SK-N-SH treated with all-trans-retinoic acid at 6 μM for 48 hours (cell line): Measurements from ENCODE around the gene CDH4.

Source experiments
- ATAC-seq: fragments of 200-7000 bp; cut with Tn5 transposase; 3 replicates; pipeline ENCODE4 v1.9.1; 2020; ENCODE audit warnings: mild to moderate bottlenecking, moderate library complexity
- ARNTL ChIP-seq: fragments of 450-650 bp; formaldehyde crosslinking; IDR thresholded peaks from 2 replicates; pipeline ENCODE4 v1.5.0; 2020; ENCODE audit warnings: low read depth, mild to moderate bottlenecking, moderate library complexity, borderline replicate concordance
- BACH2 ChIP-seq: fragments of 250-450 bp; sonication (Bioruptor Pico); IDR thresholded peaks from 2 replicates; pipeline ENCODE4 v1.9.0; 2021; ENCODE audit warnings: mild to moderate bottlenecking, borderline replicate concordance
- CSDC2 ChIP-seq: fragments of 250-450 bp; sonication (Bioruptor Pico); IDR thresholded peaks from 2 replicates; pipeline ENCODE4 v1.5.0; 2020; ENCODE audit warnings: mild to moderate bottlenecking, moderate library complexity
- ESRRG ChIP-seq: fragments of 250-450 bp; sonication (Bioruptor Pico); IDR thresholded peaks from 2 replicates; pipeline ENCODE4 v1.6.1; 2021; ENCODE audit warnings: mild to moderate bottlenecking
- GLIS3 ChIP-seq: fragments of 250-450 bp; sonication (Bioruptor Pico); IDR thresholded peaks from 2 replicates; pipeline ENCODE4 v1.5.0; 2020; ENCODE audit warnings: mild to moderate bottlenecking, moderate library complexity
- OSR1 ChIP-seq: fragments of 250-450 bp; sonication (Bioruptor Pico); IDR thresholded peaks from 2 replicates; pipeline ENCODE4 v1.8.0; 2022; ENCODE audit warnings: moderate library complexity, mild to moderate bottlenecking, inconsistent platforms
- PATZ1 ChIP-seq: fragments of 250-450 bp; sonication (Bioruptor Pico); IDR thresholded peaks from 2 replicates; pipeline ENCODE4 v1.8.0; 2020; ENCODE audit warnings: mild to moderate bottlenecking, moderate library complexity, borderline replicate concordance
- PPARA ChIP-seq: fragments of 250-450 bp; sonication (Bioruptor Pico); IDR thresholded peaks from 2 replicates; pipeline ENCODE4 v1.5.0; 2020; ENCODE audit warnings: mild to moderate bottlenecking, borderline replicate concordance
- RARB ChIP-seq: fragments of 250-450 bp; sonication (Bioruptor Pico); IDR thresholded peaks from 2 replicates; pipeline ENCODE4 v1.8.0; 2021; ENCODE audit warnings: mild to moderate bottlenecking, moderate library complexity
- SNAI2 ChIP-seq: fragments of 250-450 bp; sonication (Bioruptor Pico); IDR thresholded peaks from 2 replicates; pipeline ENCODE4 v1.5.0; 2020; ENCODE audit warnings: mild to moderate bottlenecking, moderate library complexity
- TCF4 ChIP-seq: fragments of 250-450 bp; sonication (Bioruptor Pico); IDR thresholded peaks from 2 replicates; pipeline ENCODE4 v1.8.0; 2021; ENCODE audit warnings: mild to moderate bottlenecking, moderate library complexity, borderline replicate concordance
- TOX ChIP-seq: fragments of 250-450 bp; sonication (Bioruptor Pico); IDR thresholded peaks from 2 replicates; pipeline ENCODE4 v1.8.0; 2021; ENCODE audit warnings: mild to moderate bottlenecking, moderate library complexity, borderline replicate concordance
- ZC3H10 ChIP-seq: fragments of 250-450 bp; sonication (Bioruptor Pico); IDR thresholded peaks from 2 replicates; pipeline ENCODE4 v1.5.1; 2021; ENCODE audit warnings: mild to moderate bottlenecking, moderate library complexity
- ZFP3 ChIP-seq: fragments of 250-450 bp; sonication (Bioruptor Pico); IDR thresholded peaks from 2 replicates; pipeline ENCODE4 v1.5.0; 2020; ENCODE audit warnings: mild to moderate bottlenecking, moderate library complexity
- ZFP30 ChIP-seq: fragments of 450-650 bp; formaldehyde crosslinking; IDR thresholded peaks from 2 replicates; pipeline ENCODE4 v1.5.0; 2022; ENCODE audit warnings: mild to moderate bottlenecking, moderate library complexity
- ZNF565 ChIP-seq: fragments of 450-650 bp; formaldehyde crosslinking; conservative IDR thresholded peaks from 2 replicates; pipeline ENCODE4 v1.5.0; 2020; ENCODE audit warnings: low read depth, mild to moderate bottlenecking, moderate library complexity
- ZNF70 ChIP-seq: fragments of 450-650 bp; formaldehyde crosslinking; IDR thresholded peaks from 2 replicates; pipeline ENCODE4 v1.5.0; 2020; ENCODE audit warnings: mild to moderate bottlenecking, moderate library complexity
- ZNF8 ChIP-seq: fragments of 450-650 bp; formaldehyde crosslinking; IDR thresholded peaks from 2 replicates; pipeline ENCODE4 v1.5.0; 2020; ENCODE audit warnings: mild to moderate bottlenecking, moderate library complexity
- TF ChIP-seq, protein P1 (sequence below): fragments of 250-450 bp; sonication (Bioruptor Pico); IDR thresholded peaks from 2 replicates; pipeline ENCODE4 v1.5.0; 2020; ENCODE audit warnings: mild to moderate bottlenecking, moderate library complexity
- TF ChIP-seq, protein P2 (sequence below): fragments of 250-450 bp; sonication (Bioruptor Pico); IDR thresholded peaks from 2 replicates; pipeline ENCODE4 v1.5.1; 2021; ENCODE audit warnings: mild to moderate bottlenecking, moderate library complexity
- TF ChIP-seq, protein P3 (sequence below): fragments of 250-450 bp; sonication (Bioruptor Pico); IDR thresholded peaks from 2 replicates; pipeline ENCODE4 v1.8.0; 2021; ENCODE audit warnings: low read depth, mild to moderate bottlenecking, moderate library complexity, borderline replicate concordance
- TF ChIP-seq, protein P4 (sequence below): fragments of 250-450 bp; sonication (Bioruptor Pico); IDR thresholded peaks from 2 replicates; pipeline ENCODE4 v1.5.1; 2020; ENCODE audit warnings: low read depth, mild to moderate bottlenecking, moderate library complexity

Gene CDH4

DNA sequence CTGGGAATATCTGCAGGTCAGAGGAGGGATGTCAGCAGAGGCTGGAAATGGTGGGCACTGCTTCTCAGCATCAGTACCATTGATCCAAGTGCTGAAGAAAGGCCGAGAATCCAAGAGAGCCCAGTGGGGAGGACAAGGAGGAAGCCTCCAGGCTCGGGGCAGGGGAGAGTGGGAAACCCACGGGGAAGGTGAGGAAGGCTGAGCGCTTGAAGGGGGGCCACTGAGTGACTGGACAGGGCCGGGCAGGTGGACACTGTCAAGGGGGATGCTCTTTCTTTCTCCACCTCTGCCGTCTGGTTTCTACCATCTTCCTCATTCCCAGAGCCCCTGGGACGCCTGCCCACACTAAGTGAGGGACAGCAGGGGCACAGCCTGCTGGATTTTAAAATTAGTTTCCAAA lies 335.0 kb downstream of the CDH4 start:
- ATAC-seq = no peak
- TF ChIP-seq SNAI2 = no peak
- TF ChIP-seq, protein P1, sequence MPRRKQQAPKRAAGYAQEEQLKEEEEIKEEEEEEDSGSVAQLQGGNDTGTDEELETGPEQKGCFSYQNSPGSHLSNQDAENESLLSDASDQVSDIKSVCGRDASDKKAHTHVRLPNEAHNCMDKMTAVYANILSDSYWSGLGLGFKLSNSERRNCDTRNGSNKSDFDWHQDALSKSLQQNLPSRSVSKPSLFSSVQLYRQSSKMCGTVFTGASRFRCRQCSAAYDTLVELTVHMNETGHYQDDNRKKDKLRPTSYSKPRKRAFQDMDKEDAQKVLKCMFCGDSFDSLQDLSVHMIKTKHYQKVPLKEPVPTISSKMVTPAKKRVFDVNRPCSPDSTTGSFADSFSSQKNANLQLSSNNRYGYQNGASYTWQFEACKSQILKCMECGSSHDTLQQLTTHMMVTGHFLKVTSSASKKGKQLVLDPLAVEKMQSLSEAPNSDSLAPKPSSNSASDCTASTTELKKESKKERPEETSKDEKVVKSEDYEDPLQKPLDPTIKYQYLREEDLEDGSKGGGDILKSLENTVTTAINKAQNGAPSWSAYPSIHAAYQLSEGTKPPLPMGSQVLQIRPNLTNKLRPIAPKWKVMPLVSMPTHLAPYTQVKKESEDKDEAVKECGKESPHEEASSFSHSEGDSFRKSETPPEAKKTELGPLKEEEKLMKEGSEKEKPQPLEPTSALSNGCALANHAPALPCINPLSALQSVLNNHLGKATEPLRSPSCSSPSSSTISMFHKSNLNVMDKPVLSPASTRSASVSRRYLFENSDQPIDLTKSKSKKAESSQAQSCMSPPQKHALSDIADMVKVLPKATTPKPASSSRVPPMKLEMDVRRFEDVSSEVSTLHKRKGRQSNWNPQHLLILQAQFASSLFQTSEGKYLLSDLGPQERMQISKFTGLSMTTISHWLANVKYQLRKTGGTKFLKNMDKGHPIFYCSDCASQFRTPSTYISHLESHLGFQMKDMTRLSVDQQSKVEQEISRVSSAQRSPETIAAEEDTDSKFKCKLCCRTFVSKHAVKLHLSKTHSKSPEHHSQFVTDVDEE = no peak
- TF ChIP-seq ZFP3 (CRISPR knock-in tag) = no peak
- no peak for TF ChIP-seq ZNF70
- TF ChIP-seq, protein P2, sequence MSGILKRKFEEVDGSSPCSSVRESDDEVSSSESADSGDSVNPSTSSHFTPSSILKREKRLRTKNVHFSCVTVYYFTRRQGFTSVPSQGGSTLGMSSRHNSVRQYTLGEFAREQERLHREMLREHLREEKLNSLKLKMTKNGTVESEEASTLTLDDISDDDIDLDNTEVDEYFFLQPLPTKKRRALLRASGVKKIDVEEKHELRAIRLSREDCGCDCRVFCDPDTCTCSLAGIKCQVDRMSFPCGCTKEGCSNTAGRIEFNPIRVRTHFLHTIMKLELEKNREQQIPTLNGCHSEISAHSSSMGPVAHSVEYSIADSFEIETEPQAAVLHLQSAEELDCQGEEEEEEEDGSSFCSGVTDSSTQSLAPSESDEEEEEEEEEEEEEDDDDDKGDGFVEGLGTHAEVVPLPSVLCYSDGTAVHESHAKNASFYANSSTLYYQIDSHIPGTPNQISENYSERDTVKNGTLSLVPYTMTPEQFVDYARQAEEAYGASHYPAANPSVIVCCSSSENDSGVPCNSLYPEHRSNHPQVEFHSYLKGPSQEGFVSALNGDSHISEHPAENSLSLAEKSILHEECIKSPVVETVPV (CRISPR knock-in tag) = no peak
- TF ChIP-seq ESRRG (CRISPR knock-in tag) = no peak
- TF ChIP-seq OSR1 (CRISPR knock-in tag) = no peak
- no peak for TF ChIP-seq PPARA (CRISPR knock-in tag)
- TF ChIP-seq RARB (CRISPR knock-in tag) = no peak
- TF ChIP-seq TOX = no peak
- no peak for TF ChIP-seq ARNTL
- no peak for TF ChIP-seq PATZ1
- TF ChIP-seq ZNF8 = no peak
- no peak for TF ChIP-seq CSDC2 (CRISPR knock-in tag)
- TF ChIP-seq ZFP30 (CRISPR knock-in tag) = no peak
- TF ChIP-seq ZNF565 (CRISPR knock-in tag) = no peak
- no peak for TF ChIP-seq BACH2 (CRISPR knock-in tag)
- TF ChIP-seq ZC3H10 = no peak
- TF ChIP-seq GLIS3 = no peak
- TF ChIP-seq, protein P3, sequence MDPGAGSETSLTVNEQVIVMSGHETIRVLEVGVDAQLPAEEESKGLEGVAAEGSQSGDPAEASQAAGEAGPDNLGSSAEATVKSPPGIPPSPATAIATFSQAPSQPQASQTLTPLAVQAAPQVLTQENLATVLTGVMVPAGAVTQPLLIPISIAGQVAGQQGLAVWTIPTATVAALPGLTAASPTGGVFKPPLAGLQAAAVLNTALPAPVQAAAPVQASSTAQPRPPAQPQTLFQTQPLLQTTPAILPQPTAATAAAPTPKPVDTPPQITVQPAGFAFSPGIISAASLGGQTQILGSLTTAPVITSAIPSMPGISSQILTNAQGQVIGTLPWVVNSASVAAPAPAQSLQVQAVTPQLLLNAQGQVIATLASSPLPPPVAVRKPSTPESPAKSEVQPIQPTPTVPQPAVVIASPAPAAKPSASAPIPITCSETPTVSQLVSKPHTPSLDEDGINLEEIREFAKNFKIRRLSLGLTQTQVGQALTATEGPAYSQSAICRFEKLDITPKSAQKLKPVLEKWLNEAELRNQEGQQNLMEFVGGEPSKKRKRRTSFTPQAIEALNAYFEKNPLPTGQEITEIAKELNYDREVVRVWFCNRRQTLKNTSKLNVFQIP (CRISPR knock-in tag) = no peak

GRCh38 chr20:61587681-61588289 lies 335.7 kb downstream of the CDH4 start:
- no peak for ATAC-seq
- TF ChIP-seq GLIS3 (no peak), RARB (CRISPR knock-in tag) (no peak), ZC3H10 (no peak), TOX (no peak), ZFP3 (CRISPR knock-in tag) (no peak), ZNF70 (no peak), ZNF8 (no peak), BACH2 (CRISPR knock-in tag) (no peak), ARNTL (no peak), ZFP30 (CRISPR knock-in tag) (no peak), TCF4 (CRISPR knock-in tag) (no peak), PPARA (CRISPR knock-in tag) (no peak), ESRRG (CRISPR knock-in tag) (no peak), ZNF565 (CRISPR knock-in tag) (no peak), OSR1 (CRISPR knock-in tag) (no peak)
- TF ChIP-seq, protein P4, sequence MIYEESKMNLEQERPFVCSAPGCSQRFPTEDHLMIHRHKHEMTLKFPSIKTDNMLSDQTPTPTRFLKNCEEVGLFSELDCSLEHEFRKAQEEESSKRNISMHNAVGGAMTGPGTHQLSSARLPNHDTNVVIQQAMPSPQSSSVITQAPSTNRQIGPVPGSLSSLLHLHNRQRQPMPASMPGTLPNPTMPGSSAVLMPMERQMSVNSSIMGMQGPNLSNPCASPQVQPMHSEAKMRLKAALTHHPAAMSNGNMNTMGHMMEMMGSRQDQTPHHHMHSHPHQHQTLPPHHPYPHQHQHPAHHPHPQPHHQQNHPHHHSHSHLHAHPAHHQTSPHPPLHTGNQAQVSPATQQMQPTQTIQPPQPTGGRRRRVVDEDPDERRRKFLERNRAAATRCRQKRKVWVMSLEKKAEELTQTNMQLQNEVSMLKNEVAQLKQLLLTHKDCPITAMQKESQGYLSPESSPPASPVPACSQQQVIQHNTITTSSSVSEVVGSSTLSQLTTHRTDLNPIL = no peak
- TF ChIP-seq, protein P1 = no peak
- TF ChIP-seq, protein P2 (CRISPR knock-in tag) = no peak
- TF ChIP-seq, protein P3 (CRISPR knock-in tag) = no peak
